HG02798 (cell line): ENCODE measurements around the gene DIP2C.
"Not testable (repeated sequence)": the region's sequence is repeated elsewhere in the genome, so short reads cannot be mapped to it uniquely, and the experiment has no call there.

Experiments
- ATAC-seq: cut with Tn5 transposase; IDR thresholded peaks from one replicate; pipeline ENCODE4 v1.9.1; 2021; ENCODE audit warnings: mild to moderate bottlenecking; ENCODE audit not compliant: unreplicated experiment, poor library complexity

The DIP2C gene

GRCh38 chr10:584497-585290 is 104.8 kb downstream of the DIP2C start:
- ATAC-seq = not testable (repeated sequence)

DNA sequence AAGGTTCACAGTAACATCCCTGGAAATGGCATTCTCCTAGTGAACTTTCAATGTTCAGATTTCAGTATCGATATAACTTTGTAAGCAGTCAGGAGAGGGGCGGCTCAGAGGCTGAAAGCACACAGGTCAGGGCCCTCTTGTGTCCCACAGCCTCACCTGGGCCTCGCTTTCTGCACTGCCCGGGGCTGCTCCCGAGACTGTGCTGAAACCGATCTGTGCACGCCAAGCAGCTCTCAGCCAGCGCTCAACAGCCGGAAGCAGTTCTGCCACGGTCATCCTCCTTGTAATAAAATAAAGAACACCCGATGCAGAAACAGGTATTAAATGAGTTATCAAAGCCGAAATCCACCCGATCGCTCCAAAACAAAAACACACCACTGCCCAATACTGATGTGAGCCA is 106.0 kb downstream of the DIP2C start:
- ATAC-seq = no peak

DNA sequence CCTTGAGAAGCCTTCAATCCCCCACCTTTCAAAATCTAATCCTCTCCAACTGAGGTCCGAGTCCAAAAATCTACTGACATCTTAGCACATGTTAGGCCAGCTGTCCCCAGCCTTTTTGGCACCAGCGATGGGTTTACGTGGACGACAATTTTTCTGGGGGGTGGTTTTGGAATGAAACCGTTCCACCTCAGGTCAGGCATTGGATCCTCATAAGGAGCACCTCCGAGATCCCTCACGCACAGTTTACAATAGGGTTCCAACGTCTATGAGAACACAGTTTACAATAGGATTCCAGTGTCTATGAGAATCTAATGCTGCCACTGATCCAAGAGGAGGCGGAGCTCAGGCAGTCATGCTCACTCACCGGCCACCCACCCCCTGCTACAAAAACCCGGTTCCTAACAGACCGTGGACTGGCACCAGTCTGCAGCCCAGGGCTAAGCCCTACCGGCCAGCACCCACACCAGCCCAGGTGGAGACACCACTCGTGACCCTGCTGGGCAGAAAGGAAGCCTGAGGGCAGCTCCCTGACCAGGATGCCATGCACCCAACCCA is 107.6 kb downstream of the DIP2C start:
- no peak for ATAC-seq

GRCh38 chr10:580778-581177 is 108.7 kb downstream of the DIP2C start:
- ATAC-seq = no peak

- no peak for ATAC-seq
Observed at GRCh38 chr10:576130-576465, 113.4 kb downstream of the DIP2C start.

DNA sequence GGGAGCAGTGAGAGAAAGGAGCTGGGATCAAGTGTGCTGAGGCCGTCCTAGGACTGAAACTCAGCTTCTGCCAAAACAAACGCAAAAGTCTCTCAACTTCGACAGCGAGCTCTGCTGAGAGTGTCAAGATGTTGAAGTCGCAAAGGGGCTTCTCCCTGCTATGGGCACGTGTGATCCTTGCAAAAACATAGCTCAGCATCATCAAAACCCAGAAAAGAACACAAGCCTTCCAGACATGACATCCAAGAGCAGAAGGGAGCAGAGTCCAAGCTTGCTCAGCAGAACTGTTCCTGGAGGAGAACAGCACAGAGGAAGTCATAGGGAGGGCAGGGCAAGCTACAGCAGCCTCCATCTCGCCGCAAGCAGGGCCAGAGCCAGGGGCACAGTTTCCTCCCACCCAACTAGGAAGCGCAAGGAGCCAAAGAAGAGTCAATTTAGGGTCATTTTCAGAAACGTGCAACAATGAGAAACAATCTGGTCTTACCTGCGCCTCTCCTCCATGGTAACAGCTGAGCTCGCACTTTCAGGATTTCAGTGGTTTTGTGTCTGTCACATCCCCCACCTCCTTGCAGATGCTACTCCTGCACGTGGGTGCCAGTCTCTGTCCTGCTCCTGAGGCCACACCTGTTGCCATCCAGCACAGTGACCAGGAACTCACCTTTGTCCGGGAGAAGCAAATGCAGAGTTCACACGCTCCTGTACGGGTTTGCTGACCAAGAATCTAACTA is 113.9 kb downstream of the DIP2C start:
- ATAC-seq = no peak

DNA sequence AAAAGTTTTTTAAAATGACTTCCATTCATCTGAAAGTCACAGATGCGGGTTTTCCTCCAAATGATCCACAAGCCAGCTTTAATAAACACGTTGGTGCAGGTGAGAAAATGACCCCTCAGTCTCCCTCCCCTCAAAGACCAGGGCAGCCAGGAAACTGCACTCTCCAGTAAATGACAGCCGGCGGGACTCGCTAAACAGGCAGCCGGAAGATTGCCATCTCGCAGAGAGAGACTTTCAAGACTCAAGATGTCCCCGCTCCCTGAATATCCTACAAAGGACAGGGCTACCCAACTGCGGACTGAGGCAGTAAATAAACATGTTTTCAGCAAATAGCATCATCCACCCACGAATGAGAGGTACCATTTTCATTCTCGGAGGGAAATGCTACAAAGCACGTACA is 116.8 kb downstream of the DIP2C start:
- ATAC-seq = no peak

- no peak for ATAC-seq
Observed at GRCh38 chr10:571688-572451, 117.6 kb downstream of the DIP2C start.

GRCh38 chr10:571166-571565 is 118.3 kb downstream of the DIP2C start:
- ATAC-seq = no peak

GRCh38 chr10:570628-571163 is 118.8 kb downstream of the DIP2C start:
- ATAC-seq = no peak

- no peak for ATAC-seq
Observed at GRCh38 chr10:569961-570627, 119.4 kb downstream of the DIP2C start.

DNA sequence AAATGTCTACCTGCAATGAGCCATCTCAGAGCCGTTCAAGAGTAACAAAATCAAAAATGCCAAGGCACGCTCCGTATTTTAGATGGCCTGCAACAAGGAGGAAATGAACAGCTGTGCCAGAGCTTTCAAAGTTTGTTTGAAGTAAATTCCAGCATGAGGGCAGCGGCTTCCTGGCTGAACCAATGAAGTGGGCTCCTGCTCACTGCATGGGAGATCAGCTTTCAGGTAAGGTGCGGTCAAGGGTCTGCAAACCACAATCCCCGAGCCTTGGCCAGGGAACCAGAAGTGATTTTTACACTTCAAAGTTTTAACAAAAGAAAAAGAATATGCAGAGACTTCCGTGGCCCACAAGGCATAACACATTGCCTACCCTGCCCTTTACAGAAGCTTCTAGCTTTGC is 120.6 kb downstream of the DIP2C start:
- no peak for ATAC-seq

DNA sequence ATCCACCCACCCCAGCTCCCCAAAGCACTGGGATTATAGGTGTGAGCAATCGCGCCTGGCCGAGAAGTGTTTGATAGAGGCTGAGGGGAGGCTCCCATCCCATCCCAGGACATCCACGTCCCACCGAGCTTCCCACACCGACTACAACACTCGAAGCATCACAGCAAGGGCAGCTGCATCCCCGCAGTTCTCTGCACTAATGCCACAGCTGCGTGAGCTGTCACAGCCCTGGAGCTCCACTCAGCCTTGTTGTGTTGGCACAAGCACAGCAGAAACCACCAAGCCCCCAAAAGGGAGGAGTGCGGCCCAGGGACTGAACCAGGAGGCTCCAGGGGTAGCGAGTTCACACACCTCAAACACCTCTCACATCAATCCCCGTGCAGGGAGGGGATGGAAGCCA is 121.6 kb downstream of the DIP2C start:
- no peak for ATAC-seq

GRCh38 chr10:566241-566885 is 123.1 kb downstream of the DIP2C start:
- ATAC-seq = no peak

- no peak for ATAC-seq
Observed at GRCh38 chr10:565676-566075, 123.8 kb downstream of the DIP2C start.

DNA sequence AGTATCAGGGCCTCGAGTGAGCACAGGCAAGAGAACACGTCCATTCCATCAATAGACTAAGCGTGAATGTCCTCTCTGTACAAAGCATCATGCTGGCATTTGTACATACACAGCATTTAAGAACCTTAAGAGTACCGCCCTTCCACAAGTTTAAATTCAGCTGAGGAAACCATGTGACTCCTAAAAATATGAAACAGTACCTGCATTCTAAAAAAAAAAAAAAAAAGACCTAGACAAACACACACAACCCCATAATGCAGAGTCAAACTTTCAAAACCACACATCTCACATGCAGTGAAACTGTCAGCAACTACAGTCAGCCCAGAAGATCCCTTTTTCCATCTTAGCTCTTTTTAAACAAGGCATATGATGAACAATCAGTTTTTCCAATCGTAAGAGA is 124.3 kb downstream of the DIP2C start:
- ATAC-seq = no peak

DNA sequence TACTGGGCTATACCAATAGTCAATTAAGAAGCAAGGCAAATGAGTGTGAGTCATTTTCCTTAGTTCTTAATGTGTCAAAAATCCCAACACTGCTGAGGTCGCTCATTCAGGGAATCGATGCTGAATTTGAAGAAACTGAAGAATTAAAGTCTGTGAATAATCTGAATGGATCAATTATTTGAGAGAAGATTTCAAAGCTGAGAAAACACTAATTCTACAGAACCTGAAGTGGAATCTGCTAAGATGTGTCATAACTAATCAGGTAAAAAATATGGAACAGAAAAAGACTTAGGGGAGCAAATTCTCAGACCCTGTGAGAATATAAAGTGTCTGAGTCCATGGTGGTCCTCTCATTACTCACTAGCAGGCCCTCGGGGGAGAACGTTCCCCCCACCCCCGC is 125.6 kb downstream of the DIP2C start:
- no peak for ATAC-seq

- no peak for ATAC-seq
Observed at GRCh38 chr10:562142-562541, 127.3 kb downstream of the DIP2C start.

- no peak for ATAC-seq
Observed at GRCh38 chr10:561721-562120, 127.7 kb downstream of the DIP2C start.
